RWPE2 (cell line): ENCODE results near the gene NLN.
"Not testable (repeated sequence)": the region's sequence is repeated elsewhere in the genome, so short reads cannot be mapped to it uniquely, and the experiment has no call there.

Experiments used
- ATAC-seq: fragments of 200-7000 bp; cut with Tn5 transposase; 3 replicates; pipeline ENCODE4 v1.9.1; 2021; ENCODE audit warnings: low read depth
- DNase-seq: peaks from one replicate; pipeline ENCODE4 v3.0.0-alpha.2; 2020; ENCODE audit warnings: low spot score
- H3K27ac ChIP-seq: fragments of 450-650 bp; 2 replicates; pipeline ENCODE4 v1.5.1; 2017; ENCODE audit warnings: mild to moderate bottlenecking; ENCODE audit not compliant: poor library complexity, severe bottlenecking
- H3K27me3 ChIP-seq: fragments of 250-450 bp; sonication (Bioruptor Pico); 2 replicates; pipeline ENCODE4 v1.5.1; 2021; ENCODE audit warnings: mild to moderate bottlenecking, moderate library complexity; ENCODE audit not compliant: insufficient read depth, poor library complexity, severe bottlenecking
- H3K36me3 ChIP-seq: fragments of 250-450 bp; sonication (Bioruptor Pico); 2 replicates; pipeline ENCODE4 v1.5.1; 2020; ENCODE audit warnings: low read depth, mild to moderate bottlenecking, moderate library complexity
- H3K4me1 ChIP-seq: fragments of 250-450 bp; sonication (Bioruptor Pico); 2 replicates; pipeline ENCODE4 v1.5.1; 2021; ENCODE audit warnings: mild to moderate bottlenecking, moderate library complexity; ENCODE audit not compliant: insufficient read depth, poor library complexity, severe bottlenecking
- H3K4me3 ChIP-seq: fragments of 250-450 bp; sonication (Bioruptor Pico); 2 replicates; pipeline ENCODE4 v1.5.1; 2021; ENCODE audit warnings: mild to moderate bottlenecking, moderate library complexity; ENCODE audit not compliant: severe bottlenecking
- H3K9me3 ChIP-seq: fragments of 250-450 bp; sonication (Bioruptor Pico); 2 replicates; pipeline ENCODE4 v1.5.1; 2021; ENCODE audit warnings: mild to moderate bottlenecking, moderate library complexity; ENCODE audit not compliant: severe bottlenecking
- CTCF ChIP-seq: fragments of 450-650 bp; IDR thresholded peaks from one replicate; pipeline ENCODE4 v1.5.1; 2017; ENCODE audit warnings: mild to moderate bottlenecking, moderate library complexity; ENCODE audit not compliant: poor library complexity, severe bottlenecking

Gene NLN

GRCh38 chr5:65769539-65769938 is 47.5 kb downstream of the NLN start:
- no peaks in the 10 kb centered on the region for H3K9me3 ChIP-seq
- no peak for TF ChIP-seq CTCF
- H3K27ac ChIP-seq, result peak overlapping the region; percentile 40
- DNase-seq (no peak), ATAC-seq (peak; percentile 96)
- peaks cover 15% of the 10 kb centered on the region for H3K4me1 ChIP-seq
- no peak overlapping the region for H3K4me3 ChIP-seq
- H3K27me3 ChIP-seq, result no peaks in the 10 kb centered on the region
- peaks cover 4% of the 10 kb centered on the region; the same call in 1 of the 2 replicates for H3K36me3 ChIP-seq

DNA sequence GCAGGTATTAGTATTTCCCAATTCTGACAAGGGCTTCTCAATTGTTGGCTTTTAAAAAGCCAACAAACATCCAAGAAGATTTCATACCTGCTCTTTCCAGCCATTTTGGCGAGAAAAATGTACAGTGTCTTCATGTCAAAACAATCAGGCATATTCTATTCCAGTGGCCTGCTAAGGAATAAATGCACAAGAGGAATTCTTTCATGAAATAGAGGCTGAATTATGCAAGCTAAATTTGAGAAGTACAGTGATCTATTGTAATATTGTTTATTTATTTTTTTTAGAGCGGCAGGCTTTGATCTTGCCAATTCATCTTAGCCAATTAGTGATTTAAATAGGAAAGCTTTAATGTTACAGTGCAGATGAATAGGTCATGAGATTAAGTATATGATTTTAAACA is 49.3 kb downstream of the NLN start:
- H3K4me3 ChIP-seq, result no peak overlapping the region
- no peak for ATAC-seq
- DNase-seq, result no peak
- H3K4me1 ChIP-seq, result peaks cover 15% of the 10 kb centered on the region
- no peaks in the 10 kb centered on the region for H3K36me3 ChIP-seq
- no peaks in the 10 kb centered on the region for H3K27me3 ChIP-seq
- no peaks in the 10 kb centered on the region for H3K9me3 ChIP-seq
- H3K27ac ChIP-seq, result no peak overlapping the region
- TF ChIP-seq CTCF, result no peak

GRCh38 chr5:65772963-65773362 is 51.0 kb downstream of the NLN start:
- H3K36me3 ChIP-seq, H3K9me3 ChIP-seq, H3K27ac ChIP-seq, H3K4me3 ChIP-seq, ATAC-seq, DNase-seq, H3K27me3 ChIP-seq: not testable (repeated sequence)
- peaks cover 15% of the 10 kb centered on the region for H3K4me1 ChIP-seq

DNA sequence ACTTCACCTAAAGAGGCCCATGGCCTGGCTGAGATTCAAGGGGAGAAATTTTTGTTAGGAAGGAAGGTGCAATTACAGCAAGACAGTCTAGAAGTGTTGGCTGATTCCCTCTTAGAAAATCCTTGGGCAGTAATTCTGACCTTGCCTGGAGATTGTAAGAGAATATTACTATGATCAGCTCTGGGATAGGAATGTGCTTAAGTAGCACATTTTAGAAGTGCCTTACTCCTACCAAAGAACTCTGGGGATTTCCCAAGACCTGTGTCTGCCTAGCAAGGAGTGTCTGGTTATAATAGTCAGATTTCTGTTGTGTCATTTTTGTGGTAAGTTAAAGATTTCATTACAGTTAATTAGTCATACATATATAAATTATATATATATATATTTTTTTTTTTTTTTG is 52.3 kb downstream of the NLN start:
- H3K27me3 ChIP-seq, result no peaks in the 10 kb centered on the region
- no peak overlapping the region for H3K4me3 ChIP-seq
- peaks cover 11% of the 10 kb centered on the region for H3K4me1 ChIP-seq
- H3K27ac ChIP-seq, result no peak overlapping the region
- TF ChIP-seq CTCF, result no peak
- H3K36me3 ChIP-seq, result peaks cover 3% of the 10 kb centered on the region; the same call in 1 of the 2 replicates
- no peaks in the 10 kb centered on the region for H3K9me3 ChIP-seq
- DNase-seq, result no peak
- ATAC-seq, result peak; percentile 84

- no peaks in the 10 kb centered on the region for H3K9me3 ChIP-seq
- no peak overlapping the region for H3K4me3 ChIP-seq
- H3K36me3 ChIP-seq, result peaks cover 14% of the 10 kb centered on the region
- ATAC-seq (no peak), DNase-seq (no peak)
- H3K27me3 ChIP-seq, result no peaks in the 10 kb centered on the region
- TF ChIP-seq CTCF, result no peak
- H3K4me1 ChIP-seq, result peaks cover 3% of the 10 kb centered on the region
- no peak overlapping the region for H3K27ac ChIP-seq
These were observed 53.5 kb downstream of the NLN start for GRCh38 chr5:65775476-65775875.
